H54 (cell line): ENCODE measurements around the gene BIRC7.

Source experiments
- DNase-seq: peaks from one replicate; pipeline ENCODE4 v3.0.0; 2011; ENCODE audit warnings: low spot score, mixed read lengths; ENCODE audit not compliant: insufficient read length
- FAIRE-seq: peaks from 3 replicates; lab custom pipeline; 2011; peaks lifted over from hg19 to GRCh38; lab: Jason Lieb, UNC
- POLR2A ChIP-seq: IDR thresholded peaks from 2 replicates; pipeline ENCODE4 v1.6.1; 2011; ENCODE audit warnings: low read depth, mild to moderate bottlenecking, low read length

Gene BIRC7

DNA sequence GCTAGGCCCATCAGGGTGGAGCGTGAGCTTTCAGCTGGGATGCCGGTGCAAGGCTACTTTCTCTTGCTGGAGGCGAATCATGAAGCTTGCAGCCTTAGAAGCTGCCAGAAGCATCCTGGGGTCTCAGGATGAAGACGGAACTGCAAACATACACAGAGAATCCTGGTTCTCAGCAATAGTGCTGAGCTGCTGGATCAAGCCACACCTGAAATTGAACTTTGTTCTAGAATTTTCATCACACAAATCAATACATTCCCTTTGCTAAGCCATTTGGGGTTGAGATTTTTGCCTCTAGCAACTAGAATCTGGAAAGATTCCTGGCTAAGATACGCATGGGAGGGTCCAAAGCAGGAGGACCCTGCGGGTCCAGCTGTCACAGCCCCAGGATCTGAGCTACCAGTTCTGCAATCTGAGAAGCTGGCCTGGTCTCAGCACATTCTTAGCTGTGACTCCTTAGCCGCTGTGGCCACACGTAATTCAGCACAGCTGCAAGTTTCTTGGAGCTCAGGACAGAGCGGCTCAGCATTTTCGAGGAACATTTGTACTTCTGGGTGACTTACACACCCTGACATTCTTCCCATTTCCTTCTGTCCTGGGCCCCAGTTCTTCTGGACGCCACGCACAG lies 30.3 kb downstream of the BIRC7 start:
- no peak for TF ChIP-seq POLR2A
- FAIRE-seq (no peak), DNase-seq (no peak)

DNA sequence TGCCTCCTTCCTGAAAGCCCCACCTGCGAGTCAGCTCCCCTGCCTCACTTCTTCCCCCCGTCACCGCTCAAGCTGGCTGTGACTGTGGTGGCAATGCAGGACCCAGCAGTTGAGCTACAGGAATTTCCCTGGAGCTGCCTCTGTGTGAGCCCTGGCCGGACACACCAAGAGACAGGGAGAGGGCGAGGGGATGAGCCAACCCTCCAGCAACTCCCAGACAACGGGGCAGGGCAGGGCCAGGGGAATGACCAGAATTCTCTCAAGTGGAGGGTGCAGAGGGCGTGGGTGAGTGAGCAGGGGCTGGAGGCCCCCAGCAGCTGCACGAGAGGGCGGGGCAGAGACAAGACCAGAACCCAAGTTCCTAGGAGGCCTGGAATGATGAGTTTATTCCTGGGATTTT lies 32.0 kb downstream of the BIRC7 start:
- DNase-seq: no peak
- TF ChIP-seq POLR2A: no peak
- no peak for FAIRE-seq

DNA sequence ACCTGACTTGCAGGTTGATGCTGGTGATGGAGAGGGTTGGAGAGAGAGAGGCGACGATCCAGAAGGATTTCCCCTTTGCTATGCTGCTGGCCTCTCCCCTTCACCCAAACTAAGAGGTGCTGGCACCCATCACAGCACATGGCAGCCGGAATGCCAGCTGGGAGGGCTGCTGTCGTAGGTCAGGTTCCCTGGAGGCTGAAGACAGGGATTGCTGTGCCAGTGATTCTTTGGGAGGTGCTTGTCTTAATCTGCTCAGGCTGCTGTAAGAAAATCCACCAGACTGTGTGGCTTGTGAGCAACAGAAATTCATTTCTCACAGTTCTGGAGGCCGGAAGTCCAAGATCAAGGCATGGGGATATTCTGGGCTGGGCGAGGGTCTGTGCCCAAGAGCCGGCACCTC lies 32.6 kb downstream of the BIRC7 start:
- TF ChIP-seq POLR2A: no peak
- FAIRE-seq: no peak
- no peak for DNase-seq

DNA sequence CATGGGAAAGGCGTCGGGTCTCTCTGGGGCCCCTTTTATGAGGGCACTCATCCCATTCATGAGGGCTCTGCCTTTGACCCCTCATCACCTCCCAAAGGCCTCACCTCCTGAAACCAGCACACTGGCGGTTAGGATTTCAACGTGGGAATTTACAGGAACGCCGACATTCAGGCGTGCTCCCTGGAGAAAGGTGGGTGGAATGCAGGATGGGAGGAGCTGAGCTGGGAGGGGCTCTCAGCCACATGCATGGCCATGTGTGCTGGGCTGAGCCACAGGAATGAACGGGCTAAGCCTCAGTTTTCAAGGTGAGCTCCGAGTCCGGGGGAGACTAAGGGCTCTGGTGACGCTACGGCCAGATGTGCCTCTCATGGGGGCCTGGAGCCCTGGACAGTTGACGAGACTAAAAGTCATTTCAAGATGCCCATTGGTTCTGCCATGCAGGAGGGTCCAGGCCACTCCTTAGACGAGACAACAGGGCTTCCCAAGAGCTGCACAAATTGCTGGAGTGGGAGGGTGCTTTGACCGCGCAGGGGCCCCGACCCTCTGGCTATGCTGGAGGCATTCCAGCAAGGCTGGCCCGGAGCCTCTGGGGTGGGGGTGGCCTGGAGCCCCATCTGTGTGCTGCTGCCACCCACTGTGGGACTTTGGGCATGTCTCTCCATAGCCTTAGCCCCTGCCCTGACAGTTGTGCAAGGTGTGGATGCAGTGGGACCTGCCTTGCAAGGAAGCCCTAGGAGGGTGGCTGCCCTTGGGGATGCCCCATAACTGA lies 33.1 kb downstream of the BIRC7 start:
- no peak for DNase-seq
- TF ChIP-seq POLR2A: no peak
- no peak for FAIRE-seq

DNA sequence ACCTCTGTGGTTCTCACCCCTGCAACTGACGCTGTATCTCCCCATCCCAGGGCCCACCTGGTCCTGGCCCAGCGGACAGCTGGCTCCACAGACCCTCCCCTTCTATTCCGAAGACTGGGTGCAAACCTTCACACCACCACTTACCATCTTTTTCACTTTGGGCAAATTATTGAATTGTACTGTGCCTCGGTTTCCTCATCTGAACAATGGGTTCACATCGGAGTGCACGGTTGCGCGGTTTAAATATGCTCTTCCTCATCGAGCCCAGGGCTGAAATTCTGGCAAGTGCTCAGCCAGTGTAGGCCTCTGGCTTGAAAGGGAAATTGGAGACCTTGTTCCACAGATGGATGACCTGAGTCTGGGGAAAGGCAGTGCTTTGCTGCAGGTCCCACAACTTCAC lies 34.0 kb downstream of the BIRC7 start:
- TF ChIP-seq POLR2A: no peak
- no peak for FAIRE-seq

DNA sequence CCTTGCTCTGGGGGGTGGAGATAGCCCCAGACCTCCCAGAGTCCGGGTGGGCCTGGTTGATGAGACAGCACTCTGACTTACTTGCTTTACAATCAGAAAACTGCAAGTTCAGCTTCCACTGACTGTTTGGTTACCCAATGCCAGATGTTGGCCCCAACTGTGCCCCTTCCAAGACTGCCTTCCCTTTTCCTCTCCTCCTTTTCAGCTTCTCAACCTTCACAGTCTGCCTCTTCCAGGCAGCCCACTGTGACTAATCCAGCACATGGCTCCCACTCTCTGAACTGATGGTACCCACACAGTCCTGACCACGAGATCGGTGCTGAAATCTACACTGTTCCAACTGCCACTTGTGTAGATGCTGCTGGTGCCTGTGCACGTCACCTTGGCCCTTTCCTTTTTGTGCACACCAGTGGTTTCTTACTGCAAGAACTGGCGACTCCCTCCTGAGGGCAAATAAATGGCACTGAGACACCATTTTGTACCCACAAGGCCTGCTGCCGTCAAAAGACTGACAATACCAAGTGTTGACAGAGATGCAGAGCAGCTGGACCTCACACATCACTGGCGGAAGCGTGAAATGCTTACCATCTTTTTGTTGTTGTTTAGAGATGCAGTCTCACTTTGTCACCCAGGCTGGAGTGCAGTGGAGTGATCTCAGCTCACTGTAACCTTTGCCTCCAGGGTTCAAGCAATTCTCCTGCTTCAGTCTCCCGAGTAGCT lies 35.1 kb downstream of the BIRC7 start:
- DNase-seq (no peak), FAIRE-seq (no peak)
- no peak; the same call in 1 of the 2 replicates for TF ChIP-seq POLR2A

More for the DNA sequence above, 34.0 kb downstream of the BIRC7 start:
- DNase-seq: no peak

DNA sequence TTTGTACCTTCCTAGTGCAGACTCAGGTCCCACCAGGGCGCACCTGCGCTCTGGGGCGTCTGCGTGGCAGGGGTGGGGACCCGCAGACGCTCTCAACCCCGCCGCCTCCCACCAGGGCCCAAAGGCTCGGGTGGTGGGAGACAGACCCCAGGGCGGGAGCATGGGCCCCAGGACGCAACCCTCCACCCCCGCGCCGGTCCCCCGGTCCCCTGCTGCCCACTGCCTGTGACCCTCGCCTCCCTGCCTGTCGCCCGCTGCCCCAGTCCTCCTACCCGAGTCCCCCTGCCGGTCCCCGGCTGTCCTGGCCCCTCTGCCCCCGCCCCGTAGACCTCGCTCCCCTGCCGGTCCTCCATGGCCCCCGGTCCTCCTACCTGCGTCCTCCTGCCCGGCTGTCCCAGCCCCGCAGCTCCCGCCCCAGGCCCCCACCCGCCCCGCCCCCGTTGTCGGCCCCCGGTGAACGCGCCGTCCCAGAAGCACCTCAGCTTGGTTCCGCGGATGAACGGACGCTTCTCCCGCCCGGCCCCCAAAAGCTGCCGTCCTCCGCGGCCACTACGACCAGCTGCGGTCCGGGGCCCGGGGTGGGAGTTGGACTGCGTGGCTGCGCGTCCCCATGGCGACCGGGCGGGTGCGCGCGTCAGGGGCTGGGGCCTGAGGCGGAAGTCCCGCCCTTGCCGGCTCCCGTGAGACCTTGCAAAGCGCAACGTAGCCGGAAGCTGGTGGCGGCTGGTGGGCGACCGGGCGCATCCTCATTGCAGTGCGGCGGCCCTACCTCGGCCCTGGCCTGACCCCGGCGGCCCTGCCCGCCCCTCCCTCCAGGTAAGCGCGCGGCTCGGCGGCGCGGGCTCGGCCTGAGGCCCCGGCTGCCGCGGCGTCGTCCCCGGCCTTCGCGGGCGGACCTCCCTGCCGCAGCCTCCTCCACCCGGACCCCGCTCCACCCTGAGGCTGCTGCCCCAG lies 36.7 kb downstream of the BIRC7 start, which contains the start of gene ARFGAP1:
ARFGAP1 (plus strand) TSS at position 709 of the 954 bp plus-strand sequence. CDS start 2,768 bp downstream, outside the sequence.
- DNase-seq: peak; percentile 97
- FAIRE-seq: no peak
- TF ChIP-seq POLR2A: peak; percentile 92

DNA sequence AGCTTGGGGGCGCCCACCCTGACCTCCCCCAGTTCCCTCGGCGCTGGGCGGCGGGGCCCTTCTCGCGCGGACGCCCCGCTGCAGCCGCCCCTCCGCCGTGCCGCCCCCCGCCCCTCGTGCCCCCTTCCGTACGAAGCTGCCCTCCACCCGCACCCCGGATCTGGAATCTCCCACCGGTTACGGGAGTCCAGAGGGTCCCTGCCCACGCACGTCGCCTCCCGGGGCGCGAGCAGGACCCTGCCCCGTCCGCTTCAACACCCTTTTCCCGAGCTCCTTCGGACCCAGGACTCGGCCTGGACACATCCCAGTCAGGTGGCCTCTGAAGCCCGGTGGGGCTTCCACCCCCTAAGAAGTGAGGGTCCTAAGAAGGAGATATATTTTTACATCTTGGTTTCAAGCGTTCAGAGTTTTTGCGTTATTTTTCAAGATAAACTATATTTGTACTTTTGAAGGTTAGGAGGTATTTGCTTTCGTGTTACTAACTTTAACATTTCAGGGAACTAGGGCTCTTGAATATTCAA lies 37.4 kb downstream of the BIRC7 start:
- FAIRE-seq (no peak), DNase-seq (no peak)
- TF ChIP-seq POLR2A: no peak

DNA sequence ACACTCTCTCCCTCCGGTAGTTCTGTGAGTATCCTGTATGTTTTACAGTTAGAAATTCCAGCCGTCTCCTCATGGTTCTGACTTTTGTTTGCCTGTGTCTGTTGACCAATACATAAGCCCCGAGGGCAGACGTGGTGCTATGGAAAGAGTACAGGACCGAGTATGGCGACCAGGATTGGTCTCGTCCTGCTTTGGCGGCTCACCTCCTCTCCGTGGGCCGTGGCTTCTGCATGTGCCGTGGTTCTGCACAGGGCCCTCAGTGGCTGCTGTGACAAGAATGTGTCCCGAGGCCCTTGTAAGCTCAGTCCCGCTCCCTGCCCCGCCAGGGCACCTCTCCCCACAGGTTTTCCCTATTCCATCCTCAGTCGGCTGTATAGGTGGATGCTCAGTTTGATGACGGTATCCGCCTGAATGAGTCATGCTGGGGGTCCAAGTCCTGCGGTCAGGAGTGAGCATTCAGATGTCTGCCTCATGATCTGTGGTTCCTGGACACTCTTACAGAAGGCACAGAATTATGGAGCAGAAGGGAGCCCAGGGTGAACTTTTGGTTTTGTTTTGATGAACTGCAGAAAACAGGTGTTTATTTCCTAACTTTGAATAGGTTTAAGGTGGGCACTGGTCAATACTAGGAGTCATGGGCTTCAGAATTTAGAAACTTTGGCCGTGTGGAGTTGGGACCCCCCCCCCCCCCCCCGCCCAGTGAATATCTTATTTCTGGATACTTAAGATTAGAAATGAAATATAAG lies 38.1 kb downstream of the BIRC7 start:
- no peak for TF ChIP-seq POLR2A
- DNase-seq (peak; percentile 92), FAIRE-seq (no peak)

DNA sequence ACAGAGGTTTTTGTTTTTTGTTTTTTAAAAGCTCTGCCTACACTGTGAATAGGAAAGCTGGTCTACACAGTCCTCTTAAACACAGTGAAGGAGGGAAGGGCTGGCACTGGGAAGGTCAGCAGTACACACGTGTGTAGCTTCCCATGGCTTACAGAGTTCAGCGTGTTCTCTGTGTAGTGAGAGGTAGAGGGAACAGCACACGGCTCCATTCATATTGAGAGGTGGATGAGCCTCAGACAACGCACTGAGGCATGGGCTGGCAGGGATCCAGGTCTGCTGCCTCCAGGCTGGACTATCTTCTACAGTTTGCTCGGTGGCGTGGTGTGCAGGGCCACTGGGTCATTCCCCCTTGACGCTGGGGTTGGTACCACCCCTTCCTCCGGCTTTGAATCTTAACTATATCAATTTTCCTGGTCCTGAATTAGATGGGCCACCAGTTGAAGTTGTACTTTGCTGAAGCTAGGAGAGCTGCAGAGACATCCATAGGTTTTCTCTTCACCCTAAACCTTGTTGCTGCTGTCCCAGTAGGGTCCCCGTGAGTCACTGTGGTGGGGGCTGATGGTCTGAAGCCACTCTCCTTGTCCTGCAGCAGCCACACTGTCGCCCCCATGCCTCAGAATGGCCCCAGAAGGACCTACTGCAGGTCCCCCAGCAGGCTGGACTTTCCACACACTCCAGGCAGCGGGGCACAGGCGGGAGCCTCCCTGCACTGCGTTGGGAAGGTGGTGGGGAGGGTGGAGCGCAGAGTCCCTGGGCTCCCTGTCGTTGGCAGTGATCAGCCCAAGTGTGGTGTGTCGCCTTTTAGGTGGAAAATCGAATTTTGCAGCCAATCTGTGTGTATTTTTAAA lies 38.9 kb downstream of the BIRC7 start:
- no peak for TF ChIP-seq POLR2A
- no peak for FAIRE-seq
- no peak for DNase-seq

DNA sequence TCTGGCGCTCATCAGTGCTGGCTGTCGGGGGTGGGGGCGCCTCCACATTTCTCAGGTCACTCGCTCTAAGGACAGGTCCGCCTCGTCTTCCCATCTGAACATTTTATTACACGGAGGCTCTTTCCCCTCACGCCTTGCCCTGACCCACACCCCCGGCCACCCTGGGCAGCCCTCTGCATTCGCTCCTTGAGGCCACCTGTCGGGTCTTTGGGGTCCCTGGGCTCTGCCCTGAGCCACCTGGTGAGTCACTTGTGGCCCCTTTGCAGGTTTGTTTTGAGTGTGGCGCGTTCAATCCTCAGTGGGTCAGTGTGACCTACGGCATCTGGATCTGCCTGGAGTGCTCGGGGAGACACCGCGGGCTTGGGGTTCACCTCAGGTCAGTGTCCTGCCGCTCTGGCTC lies 40.1 kb downstream of the BIRC7 start:
- no peak for DNase-seq
- FAIRE-seq: no peak
- TF ChIP-seq POLR2A: no peak
